IMR-90 (cell line): ENCODE data around the gene OR6C1. TPM values are rescaled to one million over a fixed set of nuclear protein-coding genes. Genes with fewer than 3 reads are reported as not detected.
"Not testable (repeated sequence)": the region's sequence is repeated elsewhere in the genome, so short reads cannot be mapped to it uniquely, and the experiment has no call there.

Source experiments
- ATAC-seq: fragments of 200-7000 bp; cut with Tn5 transposase; 2 replicates; pipeline ENCODE4 v1.9.1; 2020; ENCODE audit warnings: low read depth, mild to moderate bottlenecking, moderate library complexity
- BruUV-seq: library from RNA; stranded (reverse); fragments of 400-500 nt; replicated peaks from 2 replicates; lab custom pipeline; 2021; lab: Mats Ljungman, UMichigan
- CTCF ChIA-PET: fragments of 300-600 bp; formaldehyde crosslinking; extraction: SDS; loops from one replicate; lab custom pipeline; 2021; ENCODE audit warnings: antibody characterized with exemption; lab: Yijun Ruan, JAX
- POLR2A ChIA-PET: fragments of 300-600 bp; sonication (Branson Sonifier 250); formaldehyde crosslinking; loops from one replicate; lab custom pipeline; 2022; ENCODE audit warnings: antibody characterized with exemption; ENCODE audit not compliant: unreplicated experiment; lab: Charles Lee
- DNase-seq: peaks from one replicate; pipeline ENCODE4 v3.0.0; 2013
- H2AFZ ChIP-seq: replicated peaks from 2 replicates; pipeline ENCODE3; 2013; ENCODE audit warnings: low read length, mild to moderate bottlenecking; ENCODE audit not compliant: poor library complexity
- H2AK5ac ChIP-seq: 2 replicates; pipeline ENCODE4 v1.6.1; 2013; ENCODE audit warnings: low read depth, low read length, inconsistent platforms
- H2AK9ac ChIP-seq: replicated peaks from 2 replicates; pipeline ENCODE3; 2013; ENCODE audit warnings: mild to moderate bottlenecking, low read depth, low read length, moderate library complexity; ENCODE audit not compliant: poor library complexity
- H2BK120ac ChIP-seq: 2 replicates; pipeline ENCODE4 v1.6.1; 2013; ENCODE audit warnings: low read depth, low read length, inconsistent platforms
- H2BK15ac ChIP-seq: 3 replicates; pipeline ENCODE4 v1.6.1; 2013; ENCODE audit warnings: low read depth, low read length, inconsistent platforms
- H2BK20ac ChIP-seq: 2 replicates; pipeline ENCODE4 v1.6.1; 2013; ENCODE audit warnings: low read depth, mild to moderate bottlenecking, inconsistent platforms, low read length, moderate library complexity
- H2BK5ac ChIP-seq: 2 replicates; pipeline ENCODE4 v1.6.1; 2013; ENCODE audit warnings: mild to moderate bottlenecking, low read depth, low read length, inconsistent platforms; ENCODE audit not compliant: poor library complexity, severe bottlenecking
- H3K14ac ChIP-seq: replicated peaks from 2 replicates; pipeline ENCODE4 v1.6.1; 2013; ENCODE audit warnings: low read depth, low read length, inconsistent platforms
- H3K18ac ChIP-seq: 2 replicates; pipeline ENCODE4 v1.6.1; 2013; ENCODE audit warnings: low read depth, low read length, control low read depth
- H3K23ac ChIP-seq: 2 replicates; pipeline ENCODE4 v1.6.1; 2013; ENCODE audit warnings: low read depth, low read length, inconsistent platforms
- H3K27ac ChIP-seq: 2 replicates; pipeline ENCODE4 v1.5.1; 2013; ENCODE audit warnings: mild to moderate bottlenecking, control low read depth, low read length; ENCODE audit not compliant: insufficient read depth
- H3K27me3 ChIP-seq: 2 replicates; pipeline ENCODE4 v1.6.1; 2013; ENCODE audit warnings: low read length; ENCODE audit not compliant: control insufficient read depth, insufficient read depth
- H3K36me3 ChIP-seq: 2 replicates; pipeline ENCODE4 v1.6.1; 2013; ENCODE audit warnings: low read length, mixed read lengths; ENCODE audit not compliant: control insufficient read depth, insufficient read depth
- H3K4ac ChIP-seq: 2 replicates; pipeline ENCODE4 v1.6.1; 2013; ENCODE audit warnings: low read depth, low read length, inconsistent platforms
- H3K4me1 ChIP-seq: 2 replicates; pipeline ENCODE4 v1.6.1; 2013; ENCODE audit warnings: low read length, mixed read lengths; ENCODE audit not compliant: control insufficient read depth, insufficient read depth
- H3K4me2 ChIP-seq: 2 replicates; pipeline ENCODE4 v1.6.1; 2013; ENCODE audit warnings: low read depth, mild to moderate bottlenecking, control low read depth, low read length, moderate library complexity
- H3K4me3 ChIP-seq: 2 replicates; pipeline ENCODE4 v1.5.1; 2013; ENCODE audit warnings: low read depth, mild to moderate bottlenecking, control low read depth, low read length, moderate library complexity; ENCODE audit not compliant: insufficient read depth
- H3K56ac ChIP-seq: 2 replicates; pipeline ENCODE4 v1.6.1; 2013; ENCODE audit warnings: low read length, inconsistent platforms; ENCODE audit not compliant: insufficient read depth; ENCODE audit errors: extremely low read depth
- H3K79me1 ChIP-seq, 2 experiments: 2 replicates each; pipeline ENCODE4 v1.6.1; 2013; ENCODE audit warnings: low read length in 2 of 2, inconsistent platforms in 1 of 2, low read depth in 1 of 2
- H3K9ac ChIP-seq: 2 replicates; pipeline ENCODE4 v1.6.1; 2013; ENCODE audit warnings: low read depth, low read length, control low read depth
- H3K9me1 ChIP-seq: 2 replicates; pipeline ENCODE4 v1.6.1; 2013; ENCODE audit warnings: low read length, inconsistent platforms; ENCODE audit not compliant: insufficient read depth
- H3K9me3 ChIP-seq: 2 replicates; pipeline ENCODE4 v1.6.1; 2013; ENCODE audit warnings: low read length; ENCODE audit not compliant: control insufficient read depth, insufficient read depth
- H4K20me1 ChIP-seq: 2 replicates; pipeline ENCODE4 v1.6.1; 2013; ENCODE audit warnings: low read length, inconsistent platforms; ENCODE audit not compliant: insufficient read depth
- H4K5ac ChIP-seq: 2 replicates; pipeline ENCODE4 v1.6.1; 2013; ENCODE audit warnings: mild to moderate bottlenecking, low read depth, low read length, control low read depth
- H4K8ac ChIP-seq, 2 experiments: 2 replicates each; pipeline ENCODE4 v1.6.1; 2013; ENCODE audit warnings: low read depth in 2 of 2, low read length in 2 of 2, control low read depth in 1 of 2, inconsistent platforms in 1 of 2
- H4K91ac ChIP-seq: 2 replicates; pipeline ENCODE4 v1.6.1; 2013; ENCODE audit warnings: low read depth, low read length, inconsistent platforms; ENCODE audit not compliant: insufficient read depth
- BHLHE40 ChIP-seq: fragments of 150-350 bp; IDR thresholded peaks from 2 replicates; pipeline ENCODE4 v1.6.1; 2016; ENCODE audit warnings: mild to moderate bottlenecking, low read depth, low read length
- CEBPB ChIP-seq: IDR thresholded peaks from 2 replicates; pipeline ENCODE4 v1.6.1; 2012; ENCODE audit warnings: low read depth, low read length, improper control_type of control experiment
- CTCF ChIP-seq: conservative IDR thresholded peaks from 2 replicates; pipeline ENCODE4 v1.5.1; 2012; ENCODE audit warnings: mild to moderate bottlenecking, low read depth, low read length, improper control_type of control experiment
- FOS ChIP-seq: fragments of 150-350 bp; IDR thresholded peaks from 2 replicates; pipeline ENCODE4 v1.6.1; 2016; ENCODE audit warnings: low read depth, low read length
- MAFK ChIP-seq: IDR thresholded peaks from 2 replicates; pipeline ENCODE4 v1.6.1; 2012; ENCODE audit warnings: low read depth, low read length, improper control_type of control experiment
- MAZ ChIP-seq: IDR thresholded peaks from 2 replicates; pipeline ENCODE4 v1.6.1; 2012; ENCODE audit warnings: low read depth, mild to moderate bottlenecking, low read length, improper control_type of control experiment, moderate library complexity, borderline replicate concordance
- NFE2L2 ChIP-seq: fragments of 150-350 bp; IDR thresholded peaks from 2 replicates; pipeline ENCODE4 v1.6.1; 2016; ENCODE audit warnings: low read depth, mild to moderate bottlenecking, low read length
- RAD21 ChIP-seq: IDR thresholded peaks from 2 replicates; pipeline ENCODE4 v1.6.1; 2012; ENCODE audit warnings: low read length, improper control_type of control experiment
- RCOR1 ChIP-seq: IDR thresholded peaks from 2 replicates; pipeline ENCODE4 v1.6.1; 2012; ENCODE audit warnings: mild to moderate bottlenecking, low read length, improper control_type of control experiment; ENCODE audit not compliant: insufficient replicate concordance
- SMC3 ChIP-seq: fragments of 150-350 bp; IDR thresholded peaks from 2 replicates; pipeline ENCODE4 v1.6.1; 2016; ENCODE audit warnings: low read depth, mild to moderate bottlenecking, antibody characterized with exemption, low read length, moderate library complexity
- WGBS, 2 experiments: methylation state at CpG; one replicate each; pipeline versions ENCODE4 v1.1.5 to v1.1.7; 2013; ENCODE audit warnings: missing lambda C conversion rate in 2 of 2; ENCODE audit not compliant: insufficient read length in 1 of 2; ENCODE audit errors: extremely low coverage in 2 of 2; 5-methylcytosine and 5-hydroxymethylcytosine counted together
- dilution Hi-C: fragments of 300-500 bp; cut with HindIII; formaldehyde crosslinking; loops from one replicate; pipeline ENCODE4 v1.14.3; 2018; ENCODE audit warnings: low sequenced_read_pairs; ENCODE audit not compliant: unreplicated experiment
- in situ Hi-C: fragments of 300-500 bp; cut with MboI; formaldehyde crosslinking; loops from 3 replicates; pipeline ENCODE4 v1.14.3; 2019; ENCODE audit warnings: low sequenced_read_pairs, inconsistent platforms, mixed read lengths
- intact Hi-C: fragments of 100-400 bp; cut with micrococcal nuclease; formaldehyde crosslinking; loops from 2 replicates; pipeline ENCODE4 v1.10.0; 2022
- polyA plus RNA-seq, 3 experiments: library from polyadenylated mRNA; depleted of rRNA; stranded (reverse); fragments of >200 nt; gene quantifications; 2 replicates each; pipeline ENCODE4 v1.2.3, GENCODE V29; 2012; ENCODE audit warnings: low replicate concordance in 1 of 3
- total RNA-seq: library from RNA; depleted of rRNA; stranded (reverse); fragments of >200 nt; gene quantifications from 2 replicates; pipeline ENCODE4 v1.2.3, GENCODE V29; 2012

Gene OR6C1
- total and polyA plus RNA-seq, 2 of the 4 experiments (the other 2 are of a cell fraction) = not detected

DNA sequence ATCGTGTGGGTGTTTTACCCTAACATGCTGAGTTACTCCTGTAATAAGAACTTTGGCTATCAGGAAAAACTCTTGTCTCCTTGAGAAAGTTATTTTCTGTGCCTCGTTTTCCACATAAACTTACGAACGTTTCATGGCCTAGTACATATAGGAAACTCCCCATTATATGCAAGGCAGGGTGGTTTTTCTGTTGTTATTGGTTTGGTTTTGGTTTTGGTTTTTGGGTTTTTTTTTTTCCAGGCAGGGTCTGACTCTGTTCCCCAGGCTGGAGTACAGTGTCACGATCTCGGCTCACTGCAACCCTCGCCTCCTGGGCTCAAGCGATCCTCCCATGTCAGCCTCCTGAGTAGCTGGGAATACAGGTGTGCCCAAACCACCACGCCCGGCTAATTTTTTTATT lies 21.9 kb downstream of the OR6C1 start:
- ChIA-PET POLR2A (no interaction called here), CTCF (no interaction called here)
- dilution Hi-C loops (no loop called here), intact Hi-C loops (no loop called here), in situ Hi-C loops (no loop called here)
- no peak overlapping the region for H3K4me3 ChIP-seq
- H4K5ac ChIP-seq = no peak overlapping the region
- no peak overlapping the region for H2BK20ac ChIP-seq
- TF ChIP-seq MAFK (no peak), CEBPB (no peak), NFE2L2 (no peak), RAD21 (no peak), CTCF (no peak), SMC3 (no peak), FOS (no peak), MAZ (no peak), RCOR1 (no peak), BHLHE40 (no peak)
- no peak overlapping the region for H2AFZ ChIP-seq
- no peak overlapping the region for H3K9ac ChIP-seq
- H2BK15ac ChIP-seq = no peak overlapping the region
- H2AK5ac ChIP-seq = no peak overlapping the region
- WGBS, 2 experiments = no CpG with 5 or more reads among the region's 10 CpGs
- DNase-seq = no peak
- no peak overlapping the region for H2BK5ac ChIP-seq
- ATAC-seq = no peak
- no peaks in the 10 kb centered on the region for H3K79me1 ChIP-seq
- H4K20me1 ChIP-seq = no peaks in the 10 kb centered on the region
- H3K27me3 ChIP-seq = no peaks in the 10 kb centered on the region
- H2AK9ac ChIP-seq = no peak overlapping the region
- no peak overlapping the region for H2BK120ac ChIP-seq
- no peak overlapping the region for H3K27ac ChIP-seq
- no peak overlapping the region for H4K91ac ChIP-seq
- H3K4me1 ChIP-seq = no peaks in the 10 kb centered on the region
- H4K8ac ChIP-seq = no peak overlapping the region
- H3K9me1 ChIP-seq = no peaks in the 10 kb centered on the region
- no TSS peak for BruUV-seq
- no peak overlapping the region for H3K23ac ChIP-seq
- H3K4ac ChIP-seq = no peak overlapping the region
- no peaks in the 10 kb centered on the region for H3K9me3 ChIP-seq
- H3K56ac ChIP-seq = no peak overlapping the region
- H3K36me3 ChIP-seq = no peaks in the 10 kb centered on the region
- H3K4me2 ChIP-seq = no peak overlapping the region
- no peak overlapping the region for H3K14ac ChIP-seq
- no peak overlapping the region for H3K18ac ChIP-seq

GRCh38 chr12:55355338-55355737 lies 41.2 kb downstream of the OR6C1 start:
- H3K27ac ChIP-seq, H3K18ac ChIP-seq, H2BK5ac ChIP-seq, H2BK120ac ChIP-seq, H4K5ac ChIP-seq, BruUV-seq, H4K20me1 ChIP-seq, H3K4me2 ChIP-seq, in situ Hi-C loops, H2BK15ac ChIP-seq, H2AK9ac ChIP-seq, H3K4me1 ChIP-seq, H4K8ac ChIP-seq, CTCF ChIA-PET, DNase-seq, H3K9ac ChIP-seq, H3K36me3 ChIP-seq, H3K14ac ChIP-seq, intact Hi-C loops, POLR2A ChIA-PET, H3K79me1 ChIP-seq, H3K23ac ChIP-seq, H3K4me3 ChIP-seq, H2AK5ac ChIP-seq, dilution Hi-C loops, H4K91ac ChIP-seq, H2BK20ac ChIP-seq, H3K9me1 ChIP-seq, H3K9me3 ChIP-seq, ATAC-seq, H3K4ac ChIP-seq, H3K56ac ChIP-seq, H2AFZ ChIP-seq, H3K27me3 ChIP-seq: not testable (repeated sequence)
- 40% methylated on average over 2 of the region's 4 CpGs; no CpG with 5 or more reads in 1 of the 2 experiments for WGBS, 2 experiments
